Measurements from ENCODE around the gene SLC38A11. TPM values are rescaled to one million over a fixed set of nuclear protein-coding genes. Genes with fewer than 3 reads are reported as not detected.
A peak's percentile ranks its signal among the peaks of the same experiment; 100 is the strongest.
"Not testable (repeated sequence)": the region's sequence is repeated elsewhere in the genome, so short reads cannot be mapped to it uniquely, and the experiment has no call there.

The SLC38A11 gene, protein sequence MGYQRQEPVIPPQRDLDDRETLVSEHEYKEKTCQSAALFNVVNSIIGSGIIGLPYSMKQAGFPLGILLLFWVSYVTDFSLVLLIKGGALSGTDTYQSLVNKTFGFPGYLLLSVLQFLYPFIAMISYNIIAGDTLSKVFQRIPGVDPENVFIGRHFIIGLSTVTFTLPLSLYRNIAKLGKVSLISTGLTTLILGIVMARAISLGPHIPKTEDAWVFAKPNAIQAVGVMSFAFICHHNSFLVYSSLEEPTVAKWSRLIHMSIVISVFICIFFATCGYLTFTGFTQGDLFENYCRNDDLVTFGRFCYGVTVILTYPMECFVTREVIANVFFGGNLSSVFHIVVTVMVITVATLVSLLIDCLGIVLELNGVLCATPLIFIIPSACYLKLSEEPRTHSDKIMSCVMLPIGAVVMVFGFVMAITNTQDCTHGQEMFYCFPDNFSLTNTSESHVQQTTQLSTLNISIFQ
- 2.6 TPM for total RNA-seq

GRCh38 chr2:164954954-164955701, at the start of gene SLC38A11:
SLC38A11 (minus strand) TSS chr2:164955525; CDS start chr2:164955247, 278 bp downstream.
- H3K4me1 ChIP-seq (ENCODE audit: control insufficient read depth in 3 of 3, insufficient read depth in 3 of 3, low read length in 3 of 3) = peaks cover 0 to 3% (median 3%) of the 10 kb centered on the region in 3 donors
- H3K9ac ChIP-seq (ENCODE audit: low read depth in 1 of 3, low read length in 3 of 3) = peak within 1 kb of the TSS in 1 of 3 donors; percentile 18
- H3K4me3 ChIP-seq (ENCODE audit: low read length in 3 of 3) = peak within 1 kb of the TSS; percentile 15 to 59 (median 36)
- no peaks in the 10 kb centered on the region for H3K9me3 ChIP-seq (ENCODE audit: control insufficient read depth in 3 of 3, low read length in 3 of 3)
- H3K36me3 ChIP-seq (ENCODE audit: control insufficient read depth in 3 of 3, insufficient read depth in 3 of 3, low read length in 3 of 3) = no peaks in the 10 kb centered on the region
- H3K27ac ChIP-seq (ENCODE audit: low read depth, low read length) = no peak within 1 kb of the TSS
- H3K27me3 ChIP-seq (ENCODE audit: control insufficient read depth in 3 of 3, insufficient read depth in 3 of 3, low read length in 3 of 3) = peaks cover 12 to 15% (median 15%) of the 10 kb centered on the region in 3 donors

- Histone ChIP-seq H3K36me3 (ENCODE audit: control insufficient read depth in 3 of 3, insufficient read depth in 3 of 3, low read length in 3 of 3) (no peaks in the 10 kb centered on the region), H3K27ac (ENCODE audit: low read depth, low read length) (no peak overlapping the region), H3K9ac (ENCODE audit: low read depth in 1 of 3, low read length in 3 of 3) (no peak overlapping the region), H3K4me3 (ENCODE audit: low read length in 3 of 3) (no peak overlapping the region), H3K27me3 (ENCODE audit: control insufficient read depth in 3 of 3, insufficient read depth in 3 of 3, low read length in 3 of 3) (no peaks in the 10 kb centered on the region), H3K4me1 (ENCODE audit: control insufficient read depth in 3 of 3, insufficient read depth in 3 of 3, low read length in 3 of 3) (no peaks in the 10 kb centered on the region), H3K9me3 (ENCODE audit: control insufficient read depth in 3 of 3, low read length in 3 of 3) (no peaks in the 10 kb centered on the region)
Observed at GRCh38 chr2:165003443-165004130, 48.3 kb upstream of the SLC38A11 start.

GRCh38 chr2:165002638-165003037, 47.3 kb upstream of the SLC38A11 start:
- H3K9me3 ChIP-seq (ENCODE audit: control insufficient read depth in 3 of 3, low read length in 3 of 3) = no peaks in the 10 kb centered on the region
- no peak overlapping the region for H3K9ac ChIP-seq (ENCODE audit: low read depth in 1 of 3, low read length in 3 of 3)
- H3K4me3 ChIP-seq (ENCODE audit: low read length in 3 of 3) = no peak overlapping the region
- H3K27ac ChIP-seq (ENCODE audit: low read depth, low read length) = no peak overlapping the region
- no peaks in the 10 kb centered on the region for H3K27me3 ChIP-seq (ENCODE audit: control insufficient read depth in 3 of 3, insufficient read depth in 3 of 3, low read length in 3 of 3)
- H3K4me1 ChIP-seq (ENCODE audit: control insufficient read depth in 3 of 3, insufficient read depth in 3 of 3, low read length in 3 of 3) = no peaks in the 10 kb centered on the region
- no peaks in the 10 kb centered on the region for H3K36me3 ChIP-seq (ENCODE audit: control insufficient read depth in 3 of 3, insufficient read depth in 3 of 3, low read length in 3 of 3)

- H3K27ac ChIP-seq (ENCODE audit: low read depth, low read length); H3K27me3 ChIP-seq (ENCODE audit: control insufficient read depth in 3 of 3, insufficient read depth in 3 of 3, low read length in 3 of 3); H3K9ac ChIP-seq (ENCODE audit: low read depth in 1 of 3, low read length in 3 of 3); H3K9me3 ChIP-seq (ENCODE audit: control insufficient read depth in 3 of 3, low read length in 3 of 3); H3K36me3 ChIP-seq (ENCODE audit: control insufficient read depth in 3 of 3, insufficient read depth in 3 of 3, low read length in 3 of 3); H3K4me1 ChIP-seq (ENCODE audit: control insufficient read depth in 3 of 3, insufficient read depth in 3 of 3, low read length in 3 of 3); H3K4me3 ChIP-seq (ENCODE audit: low read length in 3 of 3): not testable (repeated sequence)
Observed at GRCh38 chr2:164994664-164995299, 39.5 kb upstream of the SLC38A11 start.

DNA sequence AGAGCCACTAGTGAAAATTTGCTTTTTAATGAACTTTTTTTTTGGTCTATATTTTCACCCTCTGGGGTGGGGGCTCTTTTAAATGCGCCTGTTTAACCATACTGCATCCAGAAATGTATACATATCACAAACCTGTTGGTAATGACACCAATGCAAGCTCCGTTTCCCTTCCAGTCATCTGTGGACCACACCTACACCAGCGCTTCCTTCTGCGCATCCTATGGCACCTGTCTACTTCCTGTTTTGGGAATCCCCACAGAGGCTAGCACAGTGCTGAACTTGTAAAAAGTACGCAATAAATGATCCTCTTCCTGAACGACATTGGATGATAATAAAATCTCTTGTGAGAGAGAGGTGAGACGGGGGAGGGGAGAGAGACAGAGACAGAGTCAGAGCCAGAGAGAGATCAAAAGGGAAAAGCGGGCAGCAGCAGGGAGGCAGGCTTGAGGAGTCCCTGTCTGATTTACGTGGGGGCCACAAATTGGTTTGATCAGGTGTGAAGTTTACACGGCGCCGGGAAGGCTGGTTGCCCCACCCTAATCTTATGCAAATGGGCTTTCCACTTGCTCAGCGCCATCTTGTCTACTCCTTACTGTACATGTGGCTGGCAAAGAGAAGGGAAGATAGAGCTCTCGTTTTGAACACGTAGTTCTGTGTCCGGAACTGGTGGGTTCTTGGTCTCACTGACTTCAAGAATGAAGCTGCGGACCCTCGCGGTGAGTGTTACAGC, 38.1 kb upstream of the SLC38A11 start:
- H3K4me3 ChIP-seq (ENCODE audit: low read length in 3 of 3) = no peak overlapping the region

DNA sequence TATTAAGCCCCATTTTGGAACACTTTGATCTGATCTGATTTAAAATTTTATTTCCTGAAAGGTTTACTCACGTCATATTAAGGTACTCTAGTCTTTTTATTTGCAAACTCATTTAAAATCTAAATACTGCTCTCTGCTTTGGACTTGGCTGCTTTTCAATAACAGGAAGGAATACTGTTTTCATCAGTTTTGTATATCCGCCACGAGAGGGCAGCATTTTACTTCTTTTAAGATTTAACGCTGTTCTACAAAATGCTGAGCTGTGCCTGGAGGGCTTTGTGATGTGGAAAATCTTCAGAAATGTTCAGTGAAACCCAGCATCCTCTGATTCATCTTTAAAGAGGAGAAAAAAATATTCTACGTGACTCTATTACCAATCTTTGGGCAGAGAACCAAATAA, 37.5 kb upstream of the SLC38A11 start:
- peaks cover 0 to 3% (median 3%) of the 10 kb centered on the region in 3 donors for H3K4me1 ChIP-seq (ENCODE audit: control insufficient read depth in 3 of 3, insufficient read depth in 3 of 3, low read length in 3 of 3)
- no peaks in the 10 kb centered on the region for H3K9me3 ChIP-seq (ENCODE audit: control insufficient read depth in 3 of 3, low read length in 3 of 3)
- no peak overlapping the region for H3K4me3 ChIP-seq (ENCODE audit: low read length in 3 of 3)
- no peaks in the 10 kb centered on the region for H3K36me3 ChIP-seq (ENCODE audit: control insufficient read depth in 3 of 3, insufficient read depth in 3 of 3, low read length in 3 of 3)
- H3K9ac ChIP-seq (ENCODE audit: low read depth in 1 of 3, low read length in 3 of 3) = no peak overlapping the region
- H3K27ac ChIP-seq (ENCODE audit: low read depth, low read length) = no peak overlapping the region
- H3K27me3 ChIP-seq (ENCODE audit: control insufficient read depth in 3 of 3, insufficient read depth in 3 of 3, low read length in 3 of 3) = no peaks in the 10 kb centered on the region

More for the DNA sequence above, 38.1 kb upstream of the SLC38A11 start:
- Histone ChIP-seq H3K9me3 (ENCODE audit: control insufficient read depth in 3 of 3, low read length in 3 of 3) (no peaks in the 10 kb centered on the region), H3K27ac (ENCODE audit: low read depth, low read length) (no peak overlapping the region), H3K27me3 (ENCODE audit: control insufficient read depth in 3 of 3, insufficient read depth in 3 of 3, low read length in 3 of 3) (no peaks in the 10 kb centered on the region), H3K4me1 (ENCODE audit: control insufficient read depth in 3 of 3, insufficient read depth in 3 of 3, low read length in 3 of 3) (peaks cover 0 to 3% (median 3%) of the 10 kb centered on the region in 3 donors), H3K36me3 (ENCODE audit: control insufficient read depth in 3 of 3, insufficient read depth in 3 of 3, low read length in 3 of 3) (no peaks in the 10 kb centered on the region), H3K9ac (ENCODE audit: low read depth in 1 of 3, low read length in 3 of 3) (no peak overlapping the region)

GRCh38 chr2:164992093-164992454, 36.7 kb upstream of the SLC38A11 start:
- H3K4me1 ChIP-seq (ENCODE audit: control insufficient read depth in 3 of 3, insufficient read depth in 3 of 3, low read length in 3 of 3); H3K27me3 ChIP-seq (ENCODE audit: control insufficient read depth in 3 of 3, insufficient read depth in 3 of 3, low read length in 3 of 3); H3K4me3 ChIP-seq (ENCODE audit: low read length in 3 of 3); H3K9me3 ChIP-seq (ENCODE audit: control insufficient read depth in 3 of 3, low read length in 3 of 3); H3K36me3 ChIP-seq (ENCODE audit: control insufficient read depth in 3 of 3, insufficient read depth in 3 of 3, low read length in 3 of 3); H3K9ac ChIP-seq (ENCODE audit: low read depth in 1 of 3, low read length in 3 of 3); H3K27ac ChIP-seq (ENCODE audit: low read depth, low read length): not testable (repeated sequence)

DNA sequence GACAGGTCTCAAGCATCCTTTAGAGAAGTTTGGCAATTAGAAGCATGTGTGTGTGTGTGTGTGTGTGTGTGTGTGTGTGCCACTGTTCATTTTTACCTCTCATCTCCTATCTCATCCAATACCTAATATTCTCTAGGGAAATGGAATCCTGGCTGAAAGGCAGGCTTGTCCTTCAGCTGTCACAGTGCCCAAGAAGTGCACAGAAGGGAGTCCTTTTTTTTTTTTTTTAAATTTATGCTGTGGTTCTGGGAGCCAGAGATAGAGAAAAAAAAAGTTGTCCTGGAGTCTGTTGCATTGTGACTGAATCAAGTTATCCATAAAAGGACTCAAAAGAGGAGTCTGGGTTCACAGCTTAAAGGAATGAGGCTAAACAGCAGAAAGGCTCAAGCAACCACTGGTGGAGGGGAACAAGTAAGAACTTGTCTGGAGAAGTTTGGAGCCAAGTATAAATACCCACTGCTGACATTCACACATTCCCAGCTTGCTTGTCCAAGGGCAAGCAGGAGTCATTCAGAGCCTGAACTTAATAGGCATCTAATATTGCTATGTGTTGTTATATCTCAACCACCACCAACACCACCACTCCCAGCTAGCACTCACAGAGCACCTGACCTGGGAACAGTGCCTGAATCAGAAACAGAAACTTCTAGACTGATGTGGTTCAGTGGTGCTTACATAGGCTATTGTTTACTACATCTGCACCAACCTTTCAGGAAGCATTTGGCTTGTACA, 36.2 kb upstream of the SLC38A11 start:
- not testable (repeated sequence) for H3K36me3 ChIP-seq (ENCODE audit: control insufficient read depth in 3 of 3, insufficient read depth in 3 of 3, low read length in 3 of 3); H3K9ac ChIP-seq (ENCODE audit: low read depth in 1 of 3, low read length in 3 of 3); H3K9me3 ChIP-seq (ENCODE audit: control insufficient read depth in 3 of 3, low read length in 3 of 3); H3K27me3 ChIP-seq (ENCODE audit: control insufficient read depth in 3 of 3, insufficient read depth in 3 of 3, low read length in 3 of 3); H3K4me3 ChIP-seq (ENCODE audit: low read length in 3 of 3); H3K4me1 ChIP-seq (ENCODE audit: control insufficient read depth in 3 of 3, insufficient read depth in 3 of 3, low read length in 3 of 3)
- H3K27ac ChIP-seq (ENCODE audit: low read depth, low read length) = peak overlapping the region; percentile 19

DNA sequence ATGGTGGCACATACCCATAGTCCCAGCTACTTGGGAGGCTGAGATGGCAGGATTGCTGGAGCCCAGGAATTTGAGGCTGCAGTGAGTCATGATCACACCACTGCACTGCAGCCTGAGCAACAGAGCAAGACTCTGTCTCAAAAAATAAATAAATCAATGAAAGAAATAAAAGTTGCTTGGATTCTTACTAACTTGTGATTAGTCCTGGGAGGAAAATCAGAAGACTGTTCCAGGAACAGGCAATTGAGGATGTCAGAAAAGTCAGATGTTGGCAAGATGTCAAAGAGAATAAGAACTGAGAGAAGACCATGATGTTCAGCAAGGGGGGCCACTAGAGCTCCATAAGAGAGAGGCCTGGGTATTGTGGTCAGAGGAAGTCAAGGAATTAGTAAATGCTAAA, 35.6 kb upstream of the SLC38A11 start:
- H3K4me3 ChIP-seq (ENCODE audit: low read length in 3 of 3); H3K36me3 ChIP-seq (ENCODE audit: control insufficient read depth in 3 of 3, insufficient read depth in 3 of 3, low read length in 3 of 3); H3K4me1 ChIP-seq (ENCODE audit: control insufficient read depth in 3 of 3, insufficient read depth in 3 of 3, low read length in 3 of 3); H3K27ac ChIP-seq (ENCODE audit: low read depth, low read length); H3K9me3 ChIP-seq (ENCODE audit: control insufficient read depth in 3 of 3, low read length in 3 of 3); H3K27me3 ChIP-seq (ENCODE audit: control insufficient read depth in 3 of 3, insufficient read depth in 3 of 3, low read length in 3 of 3); H3K9ac ChIP-seq (ENCODE audit: low read depth in 1 of 3, low read length in 3 of 3): not testable (repeated sequence)
